HepG2 (cell line): ENCODE data around the gene ANXA2. TPM values are rescaled to one million over a fixed set of nuclear protein-coding genes. Genes with fewer than 3 reads are reported as not detected.

ENCODE experiments used
- CBX5 ChIP-seq: sonication (generic); formaldehyde crosslinking; IDR thresholded peaks from 2 replicates; pipeline ENCODE4 v1.4.0; 2020; ENCODE audit warnings: missing genetic modification reagents, borderline replicate concordance
- CHD2 ChIP-seq: IDR thresholded peaks from 2 replicates; pipeline ENCODE4 v1.6.1; 2011; ENCODE audit warnings: low read depth, low read length, improper control_type of control experiment
- CREB1 ChIP-seq, 2 experiments: fragments of 450-650 bp in 1 of 2; IDR thresholded peaks; 2 replicates each; pipeline ENCODE4 v1.6.1; 2016 to 2017; ENCODE audit warnings: control low read depth in 1 of 2, mild to moderate bottlenecking in 1 of 2, missing compliant biosample characterization in 1 of 2, missing genetic modification characterization in 1 of 2
- DBP ChIP-seq: sonication (generic); formaldehyde crosslinking; IDR thresholded peaks from 2 replicates; pipeline ENCODE4 v1.4.0; 2020; ENCODE audit warnings: missing genetic modification reagents; ENCODE audit errors: not compliant biosample characterization
- EHMT2 ChIP-seq: fragments of 200-600 bp; sonication (generic); IDR thresholded peaks from 2 replicates; pipeline ENCODE4 v1.7.0; 2017; ENCODE audit warnings: antibody characterized with exemption, low read depth, low read length, borderline replicate concordance
- KLF15 ChIP-seq: sonication (generic); formaldehyde crosslinking; IDR thresholded peaks from 2 replicates; pipeline ENCODE4 v1.8.1; 2023; ENCODE audit warnings: borderline replicate concordance, mild to moderate bottlenecking, inconsistent platforms, missing genetic modification reagents, mixed read lengths
- NFIB ChIP-seq: sonication (generic); formaldehyde crosslinking; IDR thresholded peaks from 2 replicates; pipeline ENCODE4 v1.9.0; 2021; ENCODE audit warnings: missing genetic modification reagents, mild to moderate bottlenecking, borderline replicate concordance
- NRL ChIP-seq: sonication (generic); formaldehyde crosslinking; IDR thresholded peaks from 2 replicates; pipeline ENCODE4 v1.5.0; 2020; ENCODE audit warnings: missing genetic modification reagents, mild to moderate bottlenecking, moderate library complexity, borderline replicate concordance
- PITX1 ChIP-seq: sonication (generic); formaldehyde crosslinking; IDR thresholded peaks from 2 replicates; pipeline ENCODE4 v1.5.1; 2020; ENCODE audit warnings: mild to moderate bottlenecking, missing genetic modification reagents
- RERE ChIP-seq: IDR thresholded peaks from 2 replicates; pipeline ENCODE4 v1.6.1; 2016; ENCODE audit warnings: low read depth, missing genetic modification reagents, missing compliant biosample characterization
- SP140L ChIP-seq: sonication (generic); formaldehyde crosslinking; IDR thresholded peaks from 2 replicates; pipeline ENCODE4 v1.4.0; 2020; ENCODE audit warnings: missing genetic modification reagents, borderline replicate concordance
- ZMAT5 ChIP-seq: sonication (generic); formaldehyde crosslinking; IDR thresholded peaks from 2 replicates; pipeline ENCODE4 v1.5.0; 2020; ENCODE audit warnings: mild to moderate bottlenecking, low read depth, missing genetic modification reagents, borderline replicate concordance
- ZNF17 ChIP-seq: sonication (generic); formaldehyde crosslinking; IDR thresholded peaks from 2 replicates; pipeline ENCODE4 v1.5.0; 2020; ENCODE audit warnings: mild to moderate bottlenecking, missing genetic modification reagents
- ZNF382 ChIP-seq: sonication (generic); formaldehyde crosslinking; IDR thresholded peaks from 2 replicates; pipeline ENCODE4 v1.5.0; 2020; ENCODE audit warnings: missing genetic modification reagents, mild to moderate bottlenecking, borderline replicate concordance
- ZNF468 ChIP-seq: sonication (generic); formaldehyde crosslinking; IDR thresholded peaks from 2 replicates; pipeline ENCODE4 v1.8.0; 2022; ENCODE audit warnings: mild to moderate bottlenecking, moderate library complexity, missing genetic modification reagents
- ZNF510 ChIP-seq: sonication (generic); formaldehyde crosslinking; IDR thresholded peaks from 2 replicates; pipeline ENCODE4 v1.4.0; 2020; ENCODE audit warnings: low read depth, mild to moderate bottlenecking, missing genetic modification reagents
- ZSCAN31 ChIP-seq: sonication (generic); formaldehyde crosslinking; IDR thresholded peaks from 2 replicates; pipeline ENCODE4 v1.5.0; 2020; ENCODE audit warnings: low read depth, mild to moderate bottlenecking, missing genetic modification reagents
- polyA plus RNA-seq, 8 experiments: library from polyadenylated mRNA; depleted of rRNA in 3 of 8; stranded (reverse) in 7 of 8; unstranded in 1 of 8; fragments of >200 nt; fragmentation: Illumina TruSeq in 4 of 8; extraction: Trizol in 4 of 8; gene quantifications; 2 replicates each; pipeline versions ENCODE4 v1.2.1 to v1.2.3, GENCODE V29; 2011 to 2016; ENCODE audit warnings: low read depth in 4 of 8, missing spikeins in 1 of 8, mixed read lengths in 1 of 8; ENCODE audit not compliant: insufficient read depth in 1 of 8
- total RNA-seq, 5 experiments: library from RNA; depleted of rRNA; stranded (reverse); fragments of >200 nt; fragmentation: Illumina TruSeq; extraction: Trizol; gene quantifications; 2 replicates each; pipeline ENCODE4 v1.2.3, GENCODE V29; 2016; ENCODE audit warnings: low read depth in 1 of 5
- TF ChIP-seq, protein P1 (sequence below): sonication (generic); formaldehyde crosslinking; IDR thresholded peaks from 2 replicates; pipeline ENCODE4 v1.8.0; 2022; ENCODE audit warnings: low read depth, missing genetic modification reagents
- TF ChIP-seq, protein P2 (sequence below): sonication (generic); formaldehyde crosslinking; IDR thresholded peaks from 2 replicates; pipeline ENCODE4 v1.4.0; 2020; ENCODE audit warnings: missing genetic modification reagents, low read depth, mild to moderate bottlenecking, borderline replicate concordance

Gene ANXA2
- total and polyA plus RNA-seq, 2 of the 13 experiments (the other 11 are each of a cell fraction or from before 2014, with no cell fraction given) = 196 to 613 TPM

DNA sequence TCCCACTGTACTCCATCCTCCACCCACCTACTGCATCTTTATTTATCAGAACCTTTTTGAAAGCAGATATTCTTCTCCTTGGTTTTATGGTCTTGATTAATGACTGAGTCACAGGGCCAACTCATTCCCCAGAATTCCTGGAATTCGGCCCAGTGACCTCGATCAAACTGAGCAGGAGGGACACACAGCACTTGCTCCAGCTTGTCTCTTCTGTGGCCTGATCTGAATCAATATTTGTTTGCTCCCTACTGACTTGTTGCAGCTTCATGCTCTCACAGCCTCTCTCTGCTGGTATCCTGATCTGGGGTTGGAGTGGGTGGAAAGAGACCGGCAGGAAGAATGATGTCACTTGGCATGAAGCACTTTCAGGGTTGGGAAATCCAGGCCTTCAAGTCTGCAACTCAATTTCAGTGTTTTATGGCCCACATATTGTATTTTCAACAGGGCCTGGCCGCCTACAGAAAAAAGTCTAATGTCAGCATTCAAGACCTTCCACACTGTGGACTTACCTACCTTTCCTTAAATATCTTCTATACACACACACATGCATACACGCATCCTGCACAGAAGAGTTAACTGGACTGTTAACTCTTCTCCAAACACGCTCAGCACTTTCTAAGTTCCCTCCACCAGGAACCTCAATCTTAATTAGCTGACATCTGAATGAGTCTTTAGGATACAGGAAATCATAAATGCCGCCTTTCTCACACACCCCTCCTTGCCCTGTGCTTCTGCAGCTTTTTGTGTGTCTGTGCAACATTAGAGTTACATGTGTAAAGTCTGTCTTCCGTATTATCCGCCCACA is 4.6 kb downstream of the ANXA2 start (continued):
- TF ChIP-seq ZNF17 (CRISPR knock-in tag) = no peak
- no peak for TF ChIP-seq NFIB (CRISPR knock-in tag)
- no peak for TF ChIP-seq KLF15 (CRISPR knock-in tag)
- TF ChIP-seq ZNF382 (CRISPR knock-in tag) = no peak
- peak; percentile 39; the same call in 1 of the 2 replicates for TF ChIP-seq RERE (CRISPR knock-in tag)
- TF ChIP-seq, protein P1, sequence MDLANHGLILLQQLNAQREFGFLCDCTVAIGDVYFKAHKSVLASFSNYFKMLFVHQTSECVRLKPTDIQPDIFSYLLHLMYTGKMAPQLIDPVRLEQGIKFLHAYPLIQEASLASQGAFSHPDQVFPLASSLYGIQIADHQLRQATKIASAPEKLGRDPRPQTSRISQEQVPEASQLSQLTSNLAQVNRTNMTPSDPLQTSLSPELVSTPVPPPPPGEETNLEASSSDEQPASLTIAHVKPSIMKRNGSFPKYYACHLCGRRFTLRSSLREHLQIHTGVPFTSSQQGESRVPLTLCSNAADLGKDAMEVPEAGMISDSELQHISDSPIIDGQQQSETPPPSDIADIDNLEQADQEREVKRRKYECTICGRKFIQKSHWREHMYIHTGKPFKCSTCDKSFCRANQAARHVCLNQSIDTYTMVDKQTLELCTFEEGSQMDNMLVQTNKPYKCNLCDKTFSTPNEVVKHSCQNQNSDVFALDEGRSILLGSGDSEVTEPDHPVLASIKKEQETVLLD (CRISPR knock-in tag) = no peak
- TF ChIP-seq NRL (CRISPR knock-in tag) = no peak
- TF ChIP-seq CBX5 (CRISPR knock-in tag) = peak; percentile 82; the same call in 1 of the 2 replicates
- TF ChIP-seq ZSCAN31 (CRISPR knock-in tag) = 0 out of 2 replicates have a peak, but pooled peaks have one; percentile 60
- peak; percentile 71 for TF ChIP-seq PITX1
- no peak; the same call in none of the 2 replicates for TF ChIP-seq ZNF510 (CRISPR knock-in tag)
- TF ChIP-seq CHD2 = no peak
- no peak for TF ChIP-seq DBP (CRISPR knock-in tag)
- no peak; the same call in 1 of the 2 replicates for TF ChIP-seq SP140L
- peak; percentile 52 for TF ChIP-seq CREB1 (IDR thresholded peaks at IDR 0.05)
- TF ChIP-seq CREB1 (CRISPR knock-in tag; IDR thresholded peaks at IDR 0.05) = peak; percentile 27; the same call in 1 of the 2 replicates
- no peak; the same call in 1 of the 2 replicates for TF ChIP-seq EHMT2
- TF ChIP-seq, protein P2, sequence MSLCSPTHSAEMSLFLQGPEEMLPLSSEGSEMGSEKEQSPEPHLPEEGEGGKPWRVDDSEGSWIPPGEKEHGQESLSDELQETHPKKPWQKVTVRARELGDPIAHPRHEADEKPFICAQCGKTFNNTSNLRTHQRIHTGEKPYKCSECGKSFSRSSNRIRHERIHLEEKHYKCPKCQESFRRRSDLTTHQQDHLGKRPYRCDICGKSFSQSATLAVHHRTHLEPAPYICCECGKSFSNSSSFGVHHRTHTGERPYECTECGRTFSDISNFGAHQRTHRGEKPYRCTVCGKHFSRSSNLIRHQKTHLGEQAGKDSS = no peak; the same call in 1 of the 2 replicates
- TF ChIP-seq ZMAT5 (CRISPR knock-in tag) = no peak
- TF ChIP-seq ZNF468 (CRISPR knock-in tag) = no peak
